HepG2 (cell line): ENCODE data around the gene DGAT2. TPM values are rescaled to one million over a fixed set of nuclear protein-coding genes. Genes with fewer than 3 reads are reported as not detected.

Experiments used
- EEA1 ChIP-seq: sonication (generic); formaldehyde crosslinking; IDR thresholded peaks from 2 replicates; pipeline ENCODE4 v1.5.1; 2020; ENCODE audit warnings: mild to moderate bottlenecking, missing genetic modification reagents, borderline replicate concordance
- KLF13 ChIP-seq: sonication (generic); formaldehyde crosslinking; IDR thresholded peaks from 2 replicates; pipeline ENCODE4 v1.4.0; 2020; ENCODE audit warnings: mild to moderate bottlenecking, missing genetic modification reagents
- MIER3 ChIP-seq: IDR thresholded peaks from 2 replicates; pipeline ENCODE4 v1.6.1; 2016; ENCODE audit warnings: missing compliant biosample characterization, borderline replicate concordance
- NRL ChIP-seq: sonication (generic); formaldehyde crosslinking; IDR thresholded peaks from 2 replicates; pipeline ENCODE4 v1.5.0; 2020; ENCODE audit warnings: missing genetic modification reagents, mild to moderate bottlenecking, moderate library complexity, borderline replicate concordance
- ZMYM2 ChIP-seq: sonication (generic); formaldehyde crosslinking; IDR thresholded peaks from 2 replicates; pipeline ENCODE4 v1.8.0; 2022; ENCODE audit warnings: mild to moderate bottlenecking, missing genetic modification reagents
- polyA plus RNA-seq, 8 experiments: library from polyadenylated mRNA; depleted of rRNA in 3 of 8; stranded (reverse) in 7 of 8; unstranded in 1 of 8; fragments of >200 nt; fragmentation: Illumina TruSeq in 4 of 8; extraction: Trizol in 4 of 8; gene quantifications; 2 replicates each; pipeline versions ENCODE4 v1.2.1 to v1.2.3, GENCODE V29; 2011 to 2016; ENCODE audit warnings: low read depth in 4 of 8, missing spikeins in 1 of 8, mixed read lengths in 1 of 8; ENCODE audit not compliant: insufficient read depth in 1 of 8
- total RNA-seq, 5 experiments: library from RNA; depleted of rRNA; stranded (reverse); fragments of >200 nt; fragmentation: Illumina TruSeq; extraction: Trizol; gene quantifications; 2 replicates each; pipeline ENCODE4 v1.2.3, GENCODE V29; 2016; ENCODE audit warnings: low read depth in 1 of 5
- TF ChIP-seq, protein P1 (sequence below): IDR thresholded peaks from 2 replicates; pipeline ENCODE4 v1.6.1; 2016; ENCODE audit warnings: missing compliant biosample characterization, missing genetic modification reagents, borderline replicate concordance
- TF ChIP-seq, protein P2 (sequence below): IDR thresholded peaks from 2 replicates; pipeline ENCODE4 v1.6.1; 2016; ENCODE audit warnings: control low read depth
- TF ChIP-seq, protein P3 (sequence below): sonication (generic); formaldehyde crosslinking; conservative IDR thresholded peaks from 2 replicates; pipeline ENCODE4 v1.4.0; 2020; ENCODE audit warnings: missing genetic modification reagents
- TF ChIP-seq, protein P4 (sequence below): sonication (generic); formaldehyde crosslinking; IDR thresholded peaks from 2 replicates; pipeline ENCODE4 v1.4.0; 2020; ENCODE audit warnings: missing genetic modification reagents
- TF ChIP-seq, protein P5 (sequence below): IDR thresholded peaks from 2 replicates; pipeline ENCODE4 v1.4.0; 2020; ENCODE audit warnings: mild to moderate bottlenecking, missing genetic modification reagents
- TF ChIP-seq, protein P6 (sequence below): sonication (generic); formaldehyde crosslinking; IDR thresholded peaks from 2 replicates; pipeline ENCODE4 v1.5.0; 2020; ENCODE audit warnings: mild to moderate bottlenecking, missing genetic modification reagents, borderline replicate concordance

Gene DGAT2
- total and polyA plus RNA-seq, 2 of the 13 experiments (the other 11 are each of a cell fraction or from before 2014, with no cell fraction given), result 39.0 to 65.6 TPM

DNA sequence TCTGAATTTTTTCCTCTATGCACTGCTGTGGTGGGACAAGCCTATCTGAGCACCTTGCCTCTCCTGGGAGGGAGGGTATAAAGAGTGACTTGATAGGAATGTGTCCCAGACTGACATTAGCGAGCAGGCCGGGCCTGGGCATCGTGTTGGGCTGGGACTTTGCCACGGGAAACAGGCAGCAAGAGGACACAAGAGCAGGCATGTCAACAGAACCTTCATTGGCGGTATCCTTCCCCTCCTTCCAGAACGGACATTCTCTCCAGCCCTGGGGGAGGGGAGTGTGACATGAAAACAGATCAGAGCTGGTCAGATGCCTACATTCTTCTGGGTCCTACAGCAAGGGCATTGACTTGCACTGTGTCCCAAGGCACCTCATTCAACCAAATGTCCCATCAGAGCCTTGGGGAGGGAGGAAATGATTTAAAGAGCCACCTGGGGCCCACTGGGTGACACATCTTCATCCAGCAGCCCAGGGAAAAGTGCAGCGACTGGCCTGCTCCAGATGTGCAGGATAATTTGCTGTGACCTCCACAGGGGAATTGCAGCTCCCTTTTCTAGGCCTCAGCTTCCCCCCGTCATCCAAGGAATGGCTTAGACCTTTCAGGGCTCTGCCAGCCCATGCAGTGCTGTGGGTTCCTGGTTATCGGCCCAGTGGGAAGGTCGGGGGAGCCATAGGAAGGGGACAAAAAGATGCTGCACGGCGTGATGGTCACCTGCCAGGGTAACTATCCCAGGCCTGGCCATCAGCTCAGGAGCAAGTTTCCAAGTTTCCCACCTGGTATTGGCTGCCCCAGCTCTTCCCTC is 24.6 kb downstream of the DGAT2 start (continued):
- TF ChIP-seq, protein P1, sequence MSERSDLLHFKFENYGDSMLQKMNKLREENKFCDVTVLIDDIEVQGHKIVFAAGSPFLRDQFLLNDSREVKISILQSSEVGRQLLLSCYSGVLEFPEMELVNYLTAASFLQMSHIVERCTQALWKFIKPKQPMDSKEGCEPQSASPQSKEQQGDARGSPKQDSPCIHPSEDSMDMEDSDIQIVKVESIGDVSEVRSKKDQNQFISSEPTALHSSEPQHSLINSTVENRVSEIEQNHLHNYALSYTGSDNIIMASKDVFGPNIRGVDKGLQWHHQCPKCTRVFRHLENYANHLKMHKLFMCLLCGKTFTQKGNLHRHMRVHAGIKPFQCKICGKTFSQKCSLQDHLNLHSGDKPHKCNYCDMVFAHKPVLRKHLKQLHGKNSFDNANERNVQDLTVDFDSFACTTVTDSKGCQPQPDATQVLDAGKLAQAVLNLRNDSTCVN (CRISPR knock-in tag), result peak; percentile 36; the same call in 1 of the 2 replicates
- no peak for TF ChIP-seq KLF13 (CRISPR knock-in tag)
- TF ChIP-seq, protein P2, sequence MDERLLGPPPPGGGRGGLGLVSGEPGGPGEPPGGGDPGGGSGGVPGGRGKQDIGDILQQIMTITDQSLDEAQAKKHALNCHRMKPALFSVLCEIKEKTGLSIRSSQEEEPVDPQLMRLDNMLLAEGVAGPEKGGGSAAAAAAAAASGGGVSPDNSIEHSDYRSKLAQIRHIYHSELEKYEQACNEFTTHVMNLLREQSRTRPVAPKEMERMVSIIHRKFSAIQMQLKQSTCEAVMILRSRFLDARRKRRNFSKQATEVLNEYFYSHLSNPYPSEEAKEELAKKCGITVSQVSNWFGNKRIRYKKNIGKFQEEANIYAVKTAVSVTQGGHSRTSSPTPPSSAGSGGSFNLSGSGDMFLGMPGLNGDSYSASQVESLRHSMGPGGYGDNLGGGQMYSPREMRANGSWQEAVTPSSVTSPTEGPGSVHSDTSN (CRISPR knock-in tag), result no peak
- no peak for TF ChIP-seq MIER3 (CRISPR knock-in tag)
- TF ChIP-seq, protein P3, sequence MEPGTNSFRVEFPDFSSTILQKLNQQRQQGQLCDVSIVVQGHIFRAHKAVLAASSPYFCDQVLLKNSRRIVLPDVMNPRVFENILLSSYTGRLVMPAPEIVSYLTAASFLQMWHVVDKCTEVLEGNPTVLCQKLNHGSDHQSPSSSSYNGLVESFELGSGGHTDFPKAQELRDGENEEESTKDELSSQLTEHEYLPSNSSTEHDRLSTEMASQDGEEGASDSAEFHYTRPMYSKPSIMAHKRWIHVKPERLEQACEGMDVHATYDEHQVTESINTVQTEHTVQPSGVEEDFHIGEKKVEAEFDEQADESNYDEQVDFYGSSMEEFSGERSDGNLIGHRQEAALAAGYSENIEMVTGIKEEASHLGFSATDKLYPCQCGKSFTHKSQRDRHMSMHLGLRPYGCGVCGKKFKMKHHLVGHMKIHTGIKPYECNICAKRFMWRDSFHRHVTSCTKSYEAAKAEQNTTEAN (CRISPR knock-in tag), result 0 out of 2 replicates have a peak, but pooled peaks have one; percentile 23
- TF ChIP-seq, protein P4, sequence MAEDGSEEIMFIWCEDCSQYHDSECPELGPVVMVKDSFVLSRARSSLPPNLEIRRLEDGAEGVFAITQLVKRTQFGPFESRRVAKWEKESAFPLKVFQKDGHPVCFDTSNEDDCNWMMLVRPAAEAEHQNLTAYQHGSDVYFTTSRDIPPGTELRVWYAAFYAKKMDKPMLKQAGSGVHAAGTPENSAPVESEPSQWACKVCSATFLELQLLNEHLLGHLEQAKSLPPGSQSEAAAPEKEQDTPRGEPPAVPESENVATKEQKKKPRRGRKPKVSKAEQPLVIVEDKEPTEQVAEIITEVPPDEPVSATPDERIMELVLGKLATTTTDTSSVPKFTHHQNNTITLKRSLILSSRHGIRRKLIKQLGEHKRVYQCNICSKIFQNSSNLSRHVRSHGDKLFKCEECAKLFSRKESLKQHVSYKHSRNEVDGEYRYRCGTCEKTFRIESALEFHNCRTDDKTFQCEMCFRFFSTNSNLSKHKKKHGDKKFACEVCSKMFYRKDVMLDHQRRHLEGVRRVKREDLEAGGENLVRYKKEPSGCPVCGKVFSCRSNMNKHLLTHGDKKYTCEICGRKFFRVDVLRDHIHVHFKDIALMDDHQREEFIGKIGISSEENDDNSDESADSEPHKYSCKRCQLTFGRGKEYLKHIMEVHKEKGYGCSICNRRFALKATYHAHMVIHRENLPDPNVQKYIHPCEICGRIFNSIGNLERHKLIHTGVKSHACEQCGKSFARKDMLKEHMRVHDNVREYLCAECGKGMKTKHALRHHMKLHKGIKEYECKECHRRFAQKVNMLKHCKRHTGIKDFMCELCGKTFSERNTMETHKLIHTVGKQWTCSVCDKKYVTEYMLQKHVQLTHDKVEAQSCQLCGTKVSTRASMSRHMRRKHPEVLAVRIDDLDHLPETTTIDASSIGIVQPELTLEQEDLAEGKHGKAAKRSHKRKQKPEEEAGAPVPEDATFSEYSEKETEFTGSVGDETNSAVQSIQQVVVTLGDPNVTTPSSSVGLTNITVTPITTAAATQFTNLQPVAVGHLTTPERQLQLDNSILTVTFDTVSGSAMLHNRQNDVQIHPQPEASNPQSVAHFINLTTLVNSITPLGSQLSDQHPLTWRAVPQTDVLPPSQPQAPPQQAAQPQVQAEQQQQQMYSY (CRISPR knock-in tag), result peak; percentile 80; the same call in 1 of the 2 replicates
- TF ChIP-seq, protein P5, sequence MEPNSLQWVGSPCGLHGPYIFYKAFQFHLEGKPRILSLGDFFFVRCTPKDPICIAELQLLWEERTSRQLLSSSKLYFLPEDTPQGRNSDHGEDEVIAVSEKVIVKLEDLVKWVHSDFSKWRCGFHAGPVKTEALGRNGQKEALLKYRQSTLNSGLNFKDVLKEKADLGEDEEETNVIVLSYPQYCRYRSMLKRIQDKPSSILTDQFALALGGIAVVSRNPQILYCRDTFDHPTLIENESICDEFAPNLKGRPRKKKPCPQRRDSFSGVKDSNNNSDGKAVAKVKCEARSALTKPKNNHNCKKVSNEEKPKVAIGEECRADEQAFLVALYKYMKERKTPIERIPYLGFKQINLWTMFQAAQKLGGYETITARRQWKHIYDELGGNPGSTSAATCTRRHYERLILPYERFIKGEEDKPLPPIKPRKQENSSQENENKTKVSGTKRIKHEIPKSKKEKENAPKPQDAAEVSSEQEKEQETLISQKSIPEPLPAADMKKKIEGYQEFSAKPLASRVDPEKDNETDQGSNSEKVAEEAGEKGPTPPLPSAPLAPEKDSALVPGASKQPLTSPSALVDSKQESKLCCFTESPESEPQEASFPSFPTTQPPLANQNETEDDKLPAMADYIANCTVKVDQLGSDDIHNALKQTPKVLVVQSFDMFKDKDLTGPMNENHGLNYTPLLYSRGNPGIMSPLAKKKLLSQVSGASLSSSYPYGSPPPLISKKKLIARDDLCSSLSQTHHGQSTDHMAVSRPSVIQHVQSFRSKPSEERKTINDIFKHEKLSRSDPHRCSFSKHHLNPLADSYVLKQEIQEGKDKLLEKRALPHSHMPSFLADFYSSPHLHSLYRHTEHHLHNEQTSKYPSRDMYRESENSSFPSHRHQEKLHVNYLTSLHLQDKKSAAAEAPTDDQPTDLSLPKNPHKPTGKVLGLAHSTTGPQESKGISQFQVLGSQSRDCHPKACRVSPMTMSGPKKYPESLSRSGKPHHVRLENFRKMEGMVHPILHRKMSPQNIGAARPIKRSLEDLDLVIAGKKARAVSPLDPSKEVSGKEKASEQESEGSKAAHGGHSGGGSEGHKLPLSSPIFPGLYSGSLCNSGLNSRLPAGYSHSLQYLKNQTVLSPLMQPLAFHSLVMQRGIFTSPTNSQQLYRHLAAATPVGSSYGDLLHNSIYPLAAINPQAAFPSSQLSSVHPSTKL (CRISPR knock-in tag), result peak; percentile 66
- TF ChIP-seq, protein P6, sequence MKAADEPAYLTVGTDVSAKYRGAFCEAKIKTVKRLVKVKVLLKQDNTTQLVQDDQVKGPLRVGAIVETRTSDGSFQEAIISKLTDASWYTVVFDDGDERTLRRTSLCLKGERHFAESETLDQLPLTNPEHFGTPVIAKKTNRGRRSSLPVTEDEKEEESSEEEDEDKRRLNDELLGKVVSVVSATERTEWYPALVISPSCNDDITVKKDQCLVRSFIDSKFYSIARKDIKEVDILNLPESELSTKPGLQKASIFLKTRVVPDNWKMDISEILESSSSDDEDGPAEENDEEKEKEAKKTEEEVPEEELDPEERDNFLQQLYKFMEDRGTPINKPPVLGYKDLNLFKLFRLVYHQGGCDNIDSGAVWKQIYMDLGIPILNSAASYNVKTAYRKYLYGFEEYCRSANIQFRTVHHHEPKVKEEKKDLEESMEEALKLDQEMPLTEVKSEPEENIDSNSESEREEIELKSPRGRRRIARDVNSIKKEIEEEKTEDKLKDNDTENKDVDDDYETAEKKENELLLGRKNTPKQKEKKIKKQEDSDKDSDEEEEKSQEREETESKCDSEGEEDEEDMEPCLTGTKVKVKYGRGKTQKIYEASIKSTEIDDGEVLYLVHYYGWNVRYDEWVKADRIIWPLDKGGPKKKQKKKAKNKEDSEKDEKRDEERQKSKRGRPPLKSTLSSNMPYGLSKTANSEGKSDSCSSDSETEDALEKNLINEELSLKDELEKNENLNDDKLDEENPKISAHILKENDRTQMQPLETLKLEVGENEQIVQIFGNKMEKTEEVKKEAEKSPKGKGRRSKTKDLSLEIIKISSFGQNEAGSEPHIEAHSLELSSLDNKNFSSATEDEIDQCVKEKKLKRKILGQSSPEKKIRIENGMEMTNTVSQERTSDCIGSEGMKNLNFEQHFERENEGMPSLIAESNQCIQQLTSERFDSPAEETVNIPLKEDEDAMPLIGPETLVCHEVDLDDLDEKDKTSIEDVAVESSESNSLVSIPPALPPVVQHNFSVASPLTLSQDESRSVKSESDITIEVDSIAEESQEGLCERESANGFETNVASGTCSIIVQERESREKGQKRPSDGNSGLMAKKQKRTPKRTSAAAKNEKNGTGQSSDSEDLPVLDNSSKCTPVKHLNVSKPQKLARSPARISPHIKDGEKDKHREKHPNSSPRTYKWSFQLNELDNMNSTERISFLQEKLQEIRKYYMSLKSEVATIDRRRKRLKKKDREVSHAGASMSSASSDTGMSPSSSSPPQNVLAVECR (CRISPR knock-in tag), result no peak
- no peak for TF ChIP-seq EEA1 (CRISPR knock-in tag)
- peak; percentile 54; the same call in 1 of the 2 replicates for TF ChIP-seq NRL (CRISPR knock-in tag)
- TF ChIP-seq ZMYM2, result no peak
